IPS-NIHi7 (cell line): ENCODE measurements around the gene HTRA1.

ENCODE experiments used
- DNase-seq: peaks from one replicate; pipeline ENCODE4 v3.0.0; 2012; ENCODE audit warnings: mixed read lengths; ENCODE audit errors: extremely low spot score

Gene HTRA1

GRCh38 chr10:122495406-122496340, 34.3 kb downstream of the HTRA1 start:
- DNase-seq = peak; percentile 50

GRCh38 chr10:122497241-122497640, 35.9 kb downstream of the HTRA1 start:
- DNase-seq = no peak

DNA sequence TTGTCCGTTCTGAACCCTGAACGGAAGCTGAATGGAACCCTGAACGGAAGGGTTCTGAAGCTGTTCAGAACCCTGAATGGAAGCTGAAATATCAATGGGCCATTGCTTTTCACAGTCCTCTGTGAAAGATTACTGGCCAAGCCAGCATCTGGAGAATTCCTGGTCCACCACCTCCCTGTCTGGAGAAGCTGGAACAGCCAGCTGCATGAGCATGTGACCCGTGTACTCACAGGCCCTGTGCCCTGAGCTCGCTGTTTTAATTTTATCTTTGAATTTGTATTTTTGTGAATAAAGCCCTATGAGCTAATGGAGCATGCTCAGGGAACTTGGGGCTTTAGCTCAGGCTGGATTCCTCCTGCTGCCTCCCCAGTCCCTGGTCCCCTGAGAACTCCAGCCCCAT, 37.2 kb downstream of the HTRA1 start:
- no peak for DNase-seq

GRCh38 chr10:122499012-122499411, 37.7 kb downstream of the HTRA1 start:
- DNase-seq = no peak

GRCh38 chr10:122499491-122499941, 38.2 kb downstream of the HTRA1 start:
- DNase-seq = no peak

GRCh38 chr10:122500194-122500593, 38.8 kb downstream of the HTRA1 start:
- no peak for DNase-seq

DNA sequence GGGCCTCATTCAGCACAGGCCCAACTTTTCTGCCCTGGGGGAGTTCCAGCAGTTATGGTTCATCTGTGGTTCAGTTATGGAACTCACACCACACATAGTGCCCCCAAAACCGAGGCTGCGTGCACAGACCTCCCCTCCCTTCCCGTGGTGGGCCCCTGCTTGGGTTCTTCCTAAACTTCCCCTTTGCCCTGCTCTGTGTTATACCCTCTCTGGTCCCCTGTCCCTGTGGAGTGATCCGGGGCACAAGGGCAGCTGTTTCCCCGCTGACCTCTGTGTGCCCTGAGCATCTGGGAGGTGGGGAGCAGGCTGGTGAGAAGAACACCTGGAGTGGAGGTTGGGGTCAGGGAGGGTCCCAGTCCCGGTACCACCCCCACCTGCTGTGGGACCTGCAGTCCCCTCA, 39.4 kb downstream of the HTRA1 start:
- DNase-seq = no peak

DNA sequence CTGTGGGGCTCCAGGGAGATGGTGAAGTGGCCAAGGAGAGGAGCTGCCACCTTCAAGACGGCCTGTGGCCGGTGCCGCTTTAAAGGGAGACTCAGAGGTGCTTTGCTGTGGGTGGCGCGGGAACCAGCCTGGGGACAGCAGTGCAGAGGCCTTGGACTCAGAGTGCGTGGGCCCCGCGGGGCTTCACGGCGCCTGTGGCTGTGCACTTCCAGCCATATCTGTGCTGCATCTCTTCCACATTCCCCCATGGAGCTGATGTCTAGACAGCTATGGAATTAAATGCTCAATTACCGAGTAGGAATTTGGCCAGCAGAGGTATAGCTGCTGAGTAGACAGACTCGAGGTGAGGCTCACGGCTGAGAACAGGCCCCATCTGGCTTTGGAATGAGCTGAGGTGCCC, 41.7 kb downstream of the HTRA1 start:
- no peak for DNase-seq

- DNase-seq = no peak
Measured at GRCh38 chr10:122503886-122504609, 42.7 kb downstream of the HTRA1 start.

GRCh38 chr10:122504610-122504950, 43.2 kb downstream of the HTRA1 start:
- no peak for DNase-seq

DNA sequence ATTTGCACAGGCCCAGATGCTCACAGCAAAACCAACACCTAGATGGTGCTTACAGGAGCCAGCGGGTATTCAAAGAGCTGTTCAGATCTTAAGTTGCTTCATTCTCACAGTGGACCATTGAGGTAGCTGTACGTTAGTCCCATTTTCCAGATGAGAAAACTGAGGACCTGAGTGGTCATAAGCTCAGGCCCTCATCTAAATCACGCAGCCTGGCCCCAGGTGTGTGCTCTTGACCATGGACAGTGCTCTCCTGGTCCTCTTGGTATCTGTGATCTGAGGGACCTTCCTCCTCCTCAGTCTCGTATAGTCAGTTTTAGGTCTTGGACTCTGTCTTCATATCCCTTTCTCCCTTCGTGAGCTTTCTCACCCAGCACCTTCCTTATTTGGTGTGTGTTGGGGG, 43.7 kb downstream of the HTRA1 start:
- DNase-seq = no peak

- DNase-seq = no peak
Measured at GRCh38 chr10:122505885-122506645, 44.7 kb downstream of the HTRA1 start.

- DNase-seq = no peak
Measured at GRCh38 chr10:122507616-122508015, 46.3 kb downstream of the HTRA1 start.

GRCh38 chr10:122508021-122508420, 46.7 kb downstream of the HTRA1 start:
- no peak for DNase-seq

DNA sequence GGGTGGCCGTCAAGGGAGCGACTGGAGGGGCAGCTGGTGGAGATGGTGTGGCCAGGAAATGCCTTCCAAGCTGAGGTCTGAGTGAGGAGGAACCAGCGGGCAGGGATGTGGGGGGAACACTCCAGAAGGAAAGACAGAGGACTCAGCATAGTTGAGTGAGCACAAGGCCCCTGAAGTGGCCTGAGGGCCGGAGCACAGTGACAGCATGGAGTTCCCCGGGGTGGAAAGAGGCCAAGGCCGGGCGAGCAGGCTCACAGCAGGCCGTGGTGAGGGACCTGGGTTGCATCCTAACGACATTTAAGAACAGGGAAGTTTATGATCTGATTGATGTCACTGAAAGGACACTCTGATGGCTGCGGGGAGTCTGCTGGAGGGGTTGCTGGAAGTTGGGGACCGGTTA, 48.0 kb downstream of the HTRA1 start:
- DNase-seq = no peak

GRCh38 chr10:122510326-122510725, 49.0 kb downstream of the HTRA1 start:
- DNase-seq = no peak

DNA sequence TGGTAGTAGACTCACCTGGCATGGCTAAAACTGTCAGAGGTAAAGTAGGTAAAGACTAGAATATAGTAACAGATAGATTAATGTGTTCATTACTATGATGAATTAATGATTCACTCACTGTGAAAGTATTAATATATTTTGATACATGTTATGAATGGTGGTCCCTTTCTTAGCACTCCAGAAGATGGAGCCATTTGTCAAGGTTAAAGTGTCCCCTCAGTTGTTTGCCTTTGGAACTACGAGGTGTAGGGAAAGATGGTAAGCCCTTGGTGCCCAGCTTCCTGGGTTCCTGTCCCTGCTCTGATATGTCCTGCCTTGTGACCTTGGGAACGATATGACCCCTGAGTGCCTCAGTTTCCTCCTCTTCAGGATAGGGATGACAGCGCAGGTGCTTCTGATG, 49.4 kb downstream of the HTRA1 start:
- DNase-seq = no peak

- DNase-seq = no peak
Measured at GRCh38 chr10:122513053-122513452, 51.7 kb downstream of the HTRA1 start.

DNA sequence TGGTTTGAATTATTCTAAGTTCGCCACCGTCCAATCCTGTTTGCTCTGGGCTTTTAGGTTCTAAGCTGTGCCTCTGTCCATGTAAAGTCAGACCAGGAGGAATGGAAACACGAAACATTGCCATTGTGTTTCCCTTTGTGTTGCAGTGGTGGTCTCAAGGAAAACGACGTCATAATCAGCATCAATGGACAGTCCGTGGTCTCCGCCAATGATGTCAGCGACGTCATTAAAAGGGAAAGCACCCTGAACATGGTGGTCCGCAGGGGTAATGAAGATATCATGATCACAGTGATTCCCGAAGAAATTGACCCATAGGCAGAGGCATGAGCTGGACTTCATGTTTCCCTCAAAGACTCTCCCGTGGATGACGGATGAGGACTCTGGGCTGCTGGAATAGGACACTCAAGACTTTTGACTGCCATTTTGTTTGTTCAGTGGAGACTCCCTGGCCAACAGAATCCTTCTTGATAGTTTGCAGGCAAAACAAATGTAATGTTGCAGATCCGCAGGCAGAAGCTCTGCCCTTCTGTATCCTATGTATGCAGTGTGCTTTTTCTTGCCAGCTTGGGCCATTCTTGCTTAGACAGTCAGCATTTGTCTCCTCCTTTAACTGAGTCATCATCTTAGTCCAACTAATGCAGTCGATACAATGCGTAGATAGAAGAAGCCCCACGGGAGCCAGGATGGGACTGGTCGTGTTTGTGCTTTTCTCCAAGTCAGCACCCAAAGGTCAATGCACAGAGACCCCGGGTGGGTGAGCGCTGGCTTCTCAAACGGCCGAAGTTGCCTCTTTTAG, 52.9 kb downstream of the HTRA1 start:
- no peak for DNase-seq

DNA sequence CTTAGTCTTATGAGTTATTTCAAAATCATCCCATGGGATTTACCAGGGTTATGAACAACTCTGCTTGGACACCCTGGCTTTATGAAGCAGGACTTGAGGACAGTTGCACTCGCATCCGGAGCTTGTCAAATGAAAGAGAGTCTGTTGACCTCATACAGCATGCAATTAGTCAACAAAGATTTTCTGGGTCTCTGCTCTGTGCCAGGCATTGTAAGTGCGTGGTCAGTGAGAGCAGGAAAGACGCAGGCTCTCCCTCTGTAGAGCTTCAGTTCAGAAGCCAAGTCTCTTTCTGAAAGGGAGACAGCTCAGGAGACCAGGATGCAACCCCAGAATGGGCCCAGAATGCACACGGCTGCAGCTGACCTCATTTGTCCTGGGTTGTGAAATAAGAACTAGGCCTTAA, 53.7 kb downstream of the HTRA1 start:
- no peak for DNase-seq

DNA sequence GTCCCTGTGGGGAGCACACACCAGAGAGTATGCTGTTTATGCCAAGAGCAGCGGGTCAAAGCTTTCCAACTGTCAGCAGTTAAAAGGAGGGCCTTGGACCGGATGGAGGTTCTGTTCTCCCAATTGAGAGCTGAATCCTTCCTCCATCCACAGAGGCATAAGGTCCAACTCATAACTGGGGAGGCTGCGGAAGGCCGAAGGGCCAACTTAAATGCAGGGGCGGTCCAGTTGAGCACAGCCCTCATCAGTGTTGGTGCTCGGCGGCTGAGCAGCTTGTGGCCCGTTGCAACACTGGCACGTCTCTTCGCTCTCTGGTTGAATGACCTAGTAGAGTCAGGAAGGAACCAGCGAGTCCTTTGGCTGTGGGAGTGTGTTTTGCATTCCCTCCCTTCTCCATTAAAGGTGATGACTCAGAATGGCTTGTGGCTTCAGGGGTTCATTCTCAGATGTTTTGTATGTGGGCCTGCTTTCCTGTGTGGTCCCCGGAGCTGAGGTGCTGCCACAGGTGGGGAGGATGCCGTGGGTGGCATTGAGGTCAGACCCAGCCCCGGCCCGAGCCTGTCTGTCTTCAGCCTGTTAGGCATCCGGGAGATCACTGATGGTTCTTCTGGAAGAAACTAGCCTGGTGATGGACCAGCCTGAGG, 54.4 kb downstream of the HTRA1 start:
- DNase-seq = no peak
